ENCODE data around the gene ACP1.
"Not testable (repeated sequence)": the region's sequence is repeated elsewhere in the genome, so short reads cannot be mapped to it uniquely, and the experiment has no call there.

Gene ACP1

DNA sequence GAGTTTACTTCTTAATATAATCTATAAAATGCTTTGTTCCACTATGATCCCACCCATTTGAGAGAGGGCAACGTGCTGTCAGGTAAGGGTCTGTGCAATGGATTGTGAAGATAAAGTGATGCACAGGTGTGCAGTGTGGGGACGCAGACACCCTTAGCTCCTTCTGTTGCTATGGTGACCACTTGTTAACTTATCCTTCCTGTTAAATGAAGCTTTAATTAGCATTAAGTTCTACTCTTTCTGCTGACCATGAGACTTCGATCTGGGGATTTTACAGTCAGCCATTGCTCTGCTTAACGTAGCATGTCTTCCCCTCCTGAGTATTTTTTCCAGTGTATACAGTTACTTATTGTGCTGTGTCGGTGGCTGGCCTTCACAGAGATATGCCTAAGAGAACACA, 46.2 kb downstream of the ACP1 start:
- DNase-seq (ENCODE audit: low read depth) = no peak

DNA sequence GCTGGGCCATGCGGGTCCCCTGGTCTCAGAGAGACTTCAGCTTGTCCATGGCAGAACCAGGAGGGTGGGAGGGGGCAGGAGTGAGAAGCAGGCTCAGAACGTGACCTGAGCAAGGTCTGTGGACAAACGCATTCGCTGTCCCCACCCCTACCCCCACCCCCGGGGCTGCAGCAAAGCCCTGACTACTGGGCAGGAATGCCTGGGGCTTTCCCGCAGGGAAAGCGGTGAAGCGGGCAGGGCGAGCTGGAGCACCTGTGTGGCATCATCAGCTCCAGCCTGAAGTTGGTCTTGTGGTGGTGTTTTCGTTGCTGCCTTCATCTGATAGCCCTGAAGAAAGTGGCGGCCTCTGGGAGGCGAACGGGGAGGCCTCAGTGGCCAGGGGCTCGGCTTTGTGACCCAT, 49.2 kb downstream of the ACP1 start:
- DNase-seq (ENCODE audit: low read depth) = no peak

DNA sequence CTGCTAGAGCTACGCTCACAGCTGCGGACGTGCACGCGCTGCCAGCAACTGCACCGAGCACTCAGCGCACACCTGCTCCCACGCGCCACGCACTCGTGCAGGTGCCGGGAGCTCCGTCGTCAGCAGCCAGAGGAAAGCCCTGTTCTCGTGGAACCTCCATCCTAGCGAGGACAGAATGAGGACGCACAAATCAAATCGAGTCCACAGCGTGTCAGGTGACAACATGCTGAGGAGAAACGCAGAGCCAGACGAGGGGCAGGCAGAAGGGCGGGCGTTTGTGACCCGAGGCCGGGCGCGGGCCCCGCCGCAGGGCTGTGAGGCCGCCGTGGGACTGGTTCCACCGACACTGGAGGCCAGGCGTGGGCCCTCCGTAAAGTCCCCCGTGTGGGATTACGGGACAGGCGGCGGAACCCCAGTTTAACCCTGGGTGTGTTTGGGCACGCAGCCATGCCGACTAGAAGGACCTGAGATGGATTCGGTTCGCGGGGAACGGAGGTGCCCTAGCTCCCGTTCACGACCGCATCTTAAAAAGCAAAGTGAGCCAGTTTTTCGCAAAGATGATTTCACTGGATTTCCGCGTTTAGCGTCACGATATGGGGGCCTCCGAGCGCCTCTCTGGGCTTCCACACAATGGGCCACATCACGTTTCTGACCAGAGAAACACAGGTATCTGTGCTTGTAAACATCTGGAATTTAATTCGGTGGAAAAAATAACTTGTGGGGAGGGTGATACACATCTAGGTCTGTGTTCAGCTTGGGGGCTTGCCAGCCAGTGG, 50.0 kb downstream of the ACP1 start:
- DNase-seq (ENCODE audit: low read depth) = no peak

DNA sequence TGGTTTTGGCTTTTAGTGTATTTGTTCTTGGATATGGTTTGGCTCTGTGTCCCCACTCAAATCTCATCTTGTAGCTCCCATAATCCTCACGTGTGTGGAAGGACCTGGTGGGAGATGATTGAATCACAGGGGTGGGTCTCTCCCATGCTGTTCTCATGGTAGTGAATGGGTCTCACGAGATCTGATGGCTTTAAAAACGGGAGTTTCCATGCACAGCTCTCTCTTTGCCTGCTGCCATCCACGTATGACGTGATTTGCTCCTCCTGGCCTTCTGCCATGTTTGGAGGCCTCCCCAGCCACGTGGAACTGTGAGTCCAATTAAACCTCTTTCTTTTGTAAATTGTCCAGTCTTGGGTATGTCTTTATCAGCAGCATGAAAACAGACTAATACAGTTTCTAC, 51.2 kb downstream of the ACP1 start:
- not testable (repeated sequence) for DNase-seq (ENCODE audit: low read depth)

DNA sequence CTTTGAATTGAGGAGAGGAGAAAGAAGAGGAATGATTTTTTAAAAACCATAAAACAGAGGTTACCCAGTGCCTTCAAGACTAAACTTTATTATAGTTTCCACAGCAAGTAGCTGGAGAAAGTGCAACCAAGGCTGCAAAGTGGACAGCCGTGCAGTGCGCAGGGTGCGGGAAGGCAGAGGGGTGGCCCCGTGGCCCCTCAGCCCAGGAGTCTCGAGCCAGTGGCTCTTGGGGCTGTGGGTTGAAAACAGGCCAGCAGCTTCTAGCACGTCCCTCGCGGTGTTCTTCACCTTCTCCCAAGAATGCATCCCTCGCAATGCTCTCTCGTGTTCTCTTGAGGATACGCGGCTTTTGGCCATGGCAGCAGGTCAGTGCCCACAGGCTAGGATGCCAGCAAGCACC, 51.6 kb downstream of the ACP1 start:
- DNase-seq (ENCODE audit: low read depth) = no peak

DNA sequence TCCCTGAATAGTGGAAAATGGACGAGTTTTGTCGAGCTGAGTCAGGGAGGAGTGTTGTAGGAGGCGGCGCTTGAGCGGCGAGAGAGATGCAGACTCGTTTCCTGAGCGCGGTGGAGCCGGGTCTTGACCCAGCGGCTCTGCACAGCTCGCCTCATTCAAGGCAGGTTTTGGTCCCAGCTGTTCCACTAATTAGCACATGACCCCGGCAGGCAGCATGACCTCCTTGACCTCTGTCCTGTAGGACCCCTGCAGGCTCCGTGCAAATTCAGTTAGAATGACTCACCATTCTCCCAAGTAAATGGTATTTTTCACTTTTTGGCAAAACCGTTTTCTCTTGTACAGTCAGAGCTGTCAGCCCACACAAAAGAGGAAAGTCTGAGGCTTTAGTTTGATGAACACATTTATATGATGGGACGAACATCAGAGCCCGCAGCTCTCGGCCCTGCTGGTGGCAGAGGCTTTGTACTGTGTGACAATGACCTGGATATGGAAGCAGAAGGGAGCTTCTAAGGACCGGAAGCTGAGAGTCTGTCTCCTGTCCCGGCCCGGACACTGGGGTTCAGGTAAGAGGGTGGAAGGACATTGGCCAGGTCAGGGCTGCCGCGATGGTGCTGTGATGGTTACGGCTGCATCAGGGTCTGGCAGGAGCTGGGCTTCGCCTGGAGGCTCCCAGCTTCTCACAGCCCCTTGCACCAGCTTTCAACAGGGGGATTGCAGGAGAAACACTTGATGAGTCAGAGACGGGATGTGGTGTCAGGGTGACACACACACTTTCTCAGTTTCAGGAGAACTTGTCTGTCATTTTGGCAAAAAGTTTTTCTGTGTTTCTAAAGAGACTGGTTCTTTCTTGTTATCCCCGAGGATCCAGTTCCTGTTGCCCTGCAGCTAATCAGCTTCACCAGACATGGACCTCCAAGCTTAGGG, 53.0 kb downstream of the ACP1 start:
- peak; percentile 17 for DNase-seq (ENCODE audit: low read depth)

DNA sequence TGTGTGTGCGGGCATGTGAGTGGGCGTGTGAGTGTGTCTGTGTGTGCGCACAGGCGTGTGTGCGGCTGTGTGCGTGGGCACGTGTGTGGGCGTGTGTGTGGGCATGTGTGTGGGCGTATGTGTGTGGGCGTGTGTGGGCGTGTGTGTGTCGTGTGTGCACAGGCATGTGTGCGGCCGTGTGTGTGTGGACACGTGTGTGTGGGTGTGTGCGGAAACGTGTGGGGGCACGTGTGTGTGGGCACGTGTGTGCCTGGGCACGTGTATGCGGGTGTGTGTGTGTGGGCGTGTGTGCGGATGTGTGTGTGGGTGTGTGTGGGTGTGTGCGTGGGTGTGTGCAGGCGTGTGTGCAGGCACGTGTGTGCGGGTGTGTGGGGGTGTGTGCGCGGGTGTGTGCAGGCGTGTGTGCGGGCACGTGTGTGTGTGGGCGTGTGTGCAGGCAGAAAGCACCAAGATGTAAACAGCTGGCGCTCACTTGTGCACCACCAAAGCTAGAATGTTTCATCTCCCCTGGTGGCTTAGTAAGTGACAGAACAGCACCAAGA, 54.4 kb downstream of the ACP1 start:
- DNase-seq (ENCODE audit: low read depth) = no peak

DNA sequence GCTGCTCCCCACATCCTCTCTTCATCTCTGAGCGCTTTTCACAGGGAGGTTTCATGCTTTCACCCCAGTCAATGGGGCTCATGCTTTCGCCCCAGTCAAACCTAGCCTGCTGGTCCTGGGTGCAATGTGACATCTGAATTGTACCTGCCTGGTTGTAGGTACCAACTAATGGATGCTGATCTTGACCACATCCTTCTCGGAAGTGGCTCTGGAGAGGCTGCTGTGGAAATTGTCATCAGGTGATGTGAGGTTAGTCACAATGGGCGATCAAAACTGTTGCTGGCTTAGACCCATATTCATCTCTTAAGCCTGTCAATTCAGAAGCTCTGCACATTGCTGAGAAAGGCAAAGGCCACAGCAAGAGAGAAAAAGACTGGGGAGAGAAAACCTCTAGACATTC, 55.8 kb downstream of the ACP1 start:
- DNase-seq (ENCODE audit: low read depth) = no peak

DNA sequence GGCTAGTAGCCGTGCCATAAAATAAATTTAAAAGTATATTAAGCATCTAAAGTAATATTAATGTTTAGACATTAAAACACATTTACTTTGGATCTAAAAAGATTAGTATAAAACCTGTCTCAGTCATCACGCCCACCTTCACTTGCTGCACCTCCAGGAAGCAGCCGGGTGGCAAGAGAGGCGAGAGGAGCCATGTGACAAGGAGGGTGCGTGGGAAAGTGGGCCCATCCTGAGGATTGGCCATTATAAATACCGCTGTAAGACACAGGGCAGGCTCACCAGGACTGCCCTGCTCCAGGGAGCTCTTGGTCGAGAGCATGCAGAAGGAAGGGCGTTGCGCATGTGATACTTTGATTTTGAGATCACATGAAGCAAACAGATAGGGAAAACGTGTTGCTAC, 57.6 kb downstream of the ACP1 start:
- DNase-seq (ENCODE audit: low read depth) = no peak

DNA sequence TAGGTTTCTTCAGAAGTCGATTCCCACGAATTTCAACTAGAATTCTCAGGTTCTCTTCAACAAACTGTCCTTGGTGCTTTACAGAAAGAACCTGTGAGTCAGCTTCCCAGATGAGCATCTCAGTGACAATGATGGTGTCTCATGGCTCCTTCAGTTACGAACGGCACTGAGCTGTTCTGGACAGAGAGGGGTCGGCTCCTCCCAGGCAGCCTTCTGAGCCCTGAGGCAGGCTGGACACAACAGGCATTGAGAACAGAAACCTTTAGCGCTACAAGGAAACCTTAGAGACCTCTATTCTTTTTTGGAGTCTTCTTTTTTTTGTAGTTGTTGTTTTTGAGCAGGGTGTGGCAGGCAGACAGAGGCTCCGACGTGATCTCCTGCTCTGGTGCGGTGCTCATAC, 58.3 kb downstream of the ACP1 start:
- DNase-seq (ENCODE audit: low read depth) = no peak
